ENCODE results near the gene RFX3.

RFX3 gene

DNA sequence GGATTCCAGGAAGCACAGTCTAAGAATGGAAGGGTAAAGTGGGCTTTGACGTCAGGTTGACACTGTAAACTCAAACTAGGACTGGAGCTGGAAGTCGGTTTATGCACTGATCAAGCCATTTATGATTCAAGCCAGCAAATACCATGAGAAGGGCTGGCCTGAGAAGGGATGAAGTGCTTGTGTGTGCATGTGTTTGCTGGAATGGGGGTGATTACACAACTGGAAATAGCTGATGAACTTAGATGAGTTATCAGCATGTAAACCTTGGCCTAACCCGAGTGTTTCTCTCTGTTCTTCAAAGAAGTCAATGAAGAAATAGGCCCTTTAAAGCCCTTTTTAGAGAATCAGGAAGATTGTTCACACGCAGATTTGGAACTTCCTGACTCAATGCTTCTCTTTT, 287.6 kb downstream of the RFX3 start:
- H3K9ac ChIP-seq (ENCODE audit: low read length): no peak overlapping the region
- no peak overlapping the region for H2AFZ ChIP-seq (ENCODE audit: low read length)
- peaks cover 12% of the 10 kb centered on the region for H3K4me1 ChIP-seq (ENCODE audit: low read length)
- no peaks in the 10 kb centered on the region for H3K36me3 ChIP-seq (replicated peaks; ENCODE audit: insufficient read depth, low read length)
- no peaks in the 10 kb centered on the region for H3K9me3 ChIP-seq (replicated peaks; ENCODE audit: insufficient read depth, low read length)
- H3K79me2 ChIP-seq (ENCODE audit: low read length): no peaks in the 10 kb centered on the region
- no peak for DNase-seq
- H3K27ac ChIP-seq (ENCODE audit: low read length): no peak overlapping the region
- no peaks in the 10 kb centered on the region for H3F3A ChIP-seq (ENCODE audit: insufficient read depth, low read length)
- TF ChIP-seq EZH2phosphoT487 (IDR thresholded peaks at IDR 0.05; ENCODE audit: low read length) (no peak), EZH2 (optimal IDR thresholded peaks at IDR 0.05; ENCODE audit: low read depth, low read length) (no peak), CTCF (IDR thresholded peaks at IDR 0.05; ENCODE audit: low read length) (no peak)
- H3K9me2 ChIP-seq (replicated peaks; ENCODE audit: insufficient read depth, low read length): no peaks in the 10 kb centered on the region
- H4K20me1 ChIP-seq (ENCODE audit: insufficient read depth, low read length): no peaks in the 10 kb centered on the region
- H3K27me3 ChIP-seq (replicated peaks; ENCODE audit: insufficient read depth, low read length): no peaks in the 10 kb centered on the region
- no peak overlapping the region for H3K4me3 ChIP-seq (ENCODE audit: low read length)
- H3K4me2 ChIP-seq (ENCODE audit: low read depth, low read length): no peak overlapping the region

GRCh38 chr9:3237121-3237520, 288.7 kb downstream of the RFX3 start:
- Histone ChIP-seq H3K9me3 (replicated peaks; ENCODE audit: insufficient read depth, low read length) (no peaks in the 10 kb centered on the region), H3K79me2 (ENCODE audit: low read length) (no peaks in the 10 kb centered on the region), H3K4me2 (ENCODE audit: low read depth, low read length) (no peak overlapping the region), H3K4me3 (ENCODE audit: low read length) (no peak overlapping the region), H3K9ac (ENCODE audit: low read length) (no peak overlapping the region), H4K20me1 (ENCODE audit: insufficient read depth, low read length) (no peaks in the 10 kb centered on the region), H2AFZ (ENCODE audit: low read length) (no peak overlapping the region), H3K4me1 (ENCODE audit: low read length) (peaks cover 9% of the 10 kb centered on the region), H3K36me3 (replicated peaks; ENCODE audit: insufficient read depth, low read length) (no peaks in the 10 kb centered on the region), H3K27ac (ENCODE audit: low read length) (no peak overlapping the region), H3K9me2 (replicated peaks; ENCODE audit: insufficient read depth, low read length) (no peaks in the 10 kb centered on the region), H3K27me3 (replicated peaks; ENCODE audit: insufficient read depth, low read length) (no peaks in the 10 kb centered on the region), H3F3A (ENCODE audit: insufficient read depth, low read length) (no peaks in the 10 kb centered on the region)
- TF ChIP-seq CTCF (IDR thresholded peaks at IDR 0.05; ENCODE audit: low read length) (no peak), EZH2 (optimal IDR thresholded peaks at IDR 0.05; ENCODE audit: low read depth, low read length) (no peak), EZH2phosphoT487 (IDR thresholded peaks at IDR 0.05; ENCODE audit: low read length) (no peak)
- DNase-seq: no peak

GRCh38 chr9:3235497-3235896, 290.3 kb downstream of the RFX3 start:
- Histone ChIP-seq H2AFZ (ENCODE audit: low read length) (no peak overlapping the region), H4K20me1 (ENCODE audit: insufficient read depth, low read length) (no peaks in the 10 kb centered on the region), H3K9me3 (replicated peaks; ENCODE audit: insufficient read depth, low read length) (no peaks in the 10 kb centered on the region), H3K4me3 (ENCODE audit: low read length) (no peak overlapping the region), H3K36me3 (replicated peaks; ENCODE audit: insufficient read depth, low read length) (no peaks in the 10 kb centered on the region), H3F3A (ENCODE audit: insufficient read depth, low read length) (no peaks in the 10 kb centered on the region), H3K27me3 (replicated peaks; ENCODE audit: insufficient read depth, low read length) (no peaks in the 10 kb centered on the region), H3K4me1 (ENCODE audit: low read length) (no peaks in the 10 kb centered on the region), H3K9ac (ENCODE audit: low read length) (no peak overlapping the region), H3K79me2 (ENCODE audit: low read length) (no peaks in the 10 kb centered on the region), H3K4me2 (ENCODE audit: low read depth, low read length) (no peak overlapping the region), H3K9me2 (replicated peaks; ENCODE audit: insufficient read depth, low read length) (no peaks in the 10 kb centered on the region), H3K27ac (ENCODE audit: low read length) (no peak overlapping the region)
- DNase-seq: no peak
- TF ChIP-seq EZH2phosphoT487 (IDR thresholded peaks at IDR 0.05; ENCODE audit: low read length) (no peak), CTCF (IDR thresholded peaks at IDR 0.05; ENCODE audit: low read length) (no peak), EZH2 (optimal IDR thresholded peaks at IDR 0.05; ENCODE audit: low read depth, low read length) (no peak)

Measured in MM.1S (cell line).